ENCODE data around the gene TXNDC17.
"Not testable (repeated sequence)": the region's sequence is repeated elsewhere in the genome, so short reads cannot be mapped to it uniquely, and the experiment has no call there.

The TXNDC17 gene

GRCh38 chr17:6683081-6683684 lies 42.3 kb downstream of the TXNDC17 start:
- DNase-seq (ENCODE audit: low read depth in 2 of 2): no peak

- DNase-seq (ENCODE audit: low read depth in 2 of 2): no peak
These were observed 43.0 kb downstream of the TXNDC17 start for GRCh38 chr17:6683730-6684459.

GRCh38 chr17:6684460-6684783 lies 43.6 kb downstream of the TXNDC17 start:
- no peak for DNase-seq (ENCODE audit: low read depth in 2 of 2)

GRCh38 chr17:6684881-6685767 lies 44.3 kb downstream of the TXNDC17 start:
- no peak for DNase-seq (ENCODE audit: low read depth in 2 of 2)

- no peak for DNase-seq (ENCODE audit: low read depth in 2 of 2)
These were observed 45.2 kb downstream of the TXNDC17 start for GRCh38 chr17:6686026-6686425.

- DNase-seq (ENCODE audit: low read depth in 2 of 2): no peak
These were observed 48.1 kb downstream of the TXNDC17 start for GRCh38 chr17:6688944-6689343.

GRCh38 chr17:6690641-6691040 lies 49.8 kb downstream of the TXNDC17 start:
- DNase-seq (ENCODE audit: low read depth in 2 of 2): no peak

- DNase-seq (ENCODE audit: low read depth in 2 of 2): no peak
These were observed 50.7 kb downstream of the TXNDC17 start for GRCh38 chr17:6691546-6691945.

- not testable (repeated sequence) for DNase-seq (ENCODE audit: low read depth in 2 of 2)
These were observed 51.1 kb downstream of the TXNDC17 start for GRCh38 chr17:6691958-6692357.
